ENCODE results near the gene BRAT1. TPM values are rescaled to one million over a fixed set of nuclear protein-coding genes. Genes with fewer than 3 reads are reported as not detected.

Gene BRAT1
- total and polyA plus RNA-seq, 2 donors (not counting 1 experiment from before 2014, with no cell fraction given): 4.0 to 20.1 TPM

GRCh38 chr7:2545746-2546425 lies 9.4 kb downstream of the BRAT1 start:
- H3K9ac ChIP-seq (ENCODE audit: insufficient read depth, low read length): no peak overlapping the region
- TF ChIP-seq EZH2 (IDR thresholded peaks at IDR 0.05; ENCODE audit: low read length, missing control alignments): no peak
- TF ChIP-seq CTCF (conservative IDR thresholded peaks at IDR 0.05 in 1 of 2, IDR thresholded peaks at IDR 0.05 in 1 of 2; ENCODE audit: low read depth in 1 of 2, low read length in 2 of 2): no peak
- H3K9me3 ChIP-seq (ENCODE audit: control insufficient read depth, insufficient read depth, low read depth, low read length): no peaks in the 10 kb centered on the region
- H3K27ac ChIP-seq (ENCODE audit: insufficient read depth, low read length): no peak overlapping the region
- no peak overlapping the region for H2AFZ ChIP-seq (ENCODE audit: low read length)
- no peak overlapping the region for H3K4me2 ChIP-seq (ENCODE audit: extremely low read depth, insufficient read depth, low read length)
- no peaks in the 10 kb centered on the region for H3K79me2 ChIP-seq (ENCODE audit: control insufficient read depth, insufficient read depth, low read length)
- no peaks in the 10 kb centered on the region for H4K20me1 ChIP-seq (ENCODE audit: control insufficient read depth, extremely low read depth, insufficient read depth, low read length)
- DNase-seq (ENCODE audit: low read depth in 2 of 2): no peak
- H3K36me3 ChIP-seq (ENCODE audit: control insufficient read depth, insufficient read depth, low read length): peaks cover 25% of the 10 kb centered on the region
- no peak overlapping the region for H3K4me3 ChIP-seq (replicated peaks in 1 of 4; ENCODE audit: control extremely low read depth in 1 of 4, insufficient read depth in 1 of 4, low read depth in 3 of 4, low read length in 4 of 4)
- no peaks in the 10 kb centered on the region for H3K27me3 ChIP-seq (ENCODE audit: control insufficient read depth, insufficient read depth, low read length)
- H3K4me1 ChIP-seq (ENCODE audit: control insufficient read depth, extremely low read depth, insufficient read depth, low read length): no peaks in the 10 kb centered on the region

GRCh38 chr7:2544541-2545188 lies 10.7 kb downstream of the BRAT1 start:
- peaks cover 23% of the 10 kb centered on the region for H3K36me3 ChIP-seq (ENCODE audit: control insufficient read depth, insufficient read depth, low read length)
- DNase-seq (ENCODE audit: low read depth in 2 of 2): no peak

More at GRCh38 chr7:2544541-2545188, 10.7 kb downstream of the BRAT1 start:
- no peak overlapping the region for H3K9ac ChIP-seq (ENCODE audit: insufficient read depth, low read length)
- TF ChIP-seq EZH2 (IDR thresholded peaks at IDR 0.05; ENCODE audit: low read length, missing control alignments): no peak
- TF ChIP-seq CTCF (conservative IDR thresholded peaks at IDR 0.05 in 1 of 2, IDR thresholded peaks at IDR 0.05 in 1 of 2; ENCODE audit: low read depth in 1 of 2, low read length in 2 of 2): no peak
- no peak overlapping the region for H3K27ac ChIP-seq (ENCODE audit: insufficient read depth, low read length)
- no peak overlapping the region for H3K4me2 ChIP-seq (ENCODE audit: extremely low read depth, insufficient read depth, low read length)
- no peaks in the 10 kb centered on the region for H3K4me1 ChIP-seq (ENCODE audit: control insufficient read depth, extremely low read depth, insufficient read depth, low read length)
- H3K79me2 ChIP-seq (ENCODE audit: control insufficient read depth, insufficient read depth, low read length): no peaks in the 10 kb centered on the region
- no peak overlapping the region for H3K4me3 ChIP-seq (replicated peaks in 1 of 4; ENCODE audit: control extremely low read depth in 1 of 4, insufficient read depth in 1 of 4, low read depth in 3 of 4, low read length in 4 of 4)
- no peaks in the 10 kb centered on the region for H3K9me3 ChIP-seq (ENCODE audit: control insufficient read depth, insufficient read depth, low read depth, low read length)
- H2AFZ ChIP-seq (ENCODE audit: low read length): no peak overlapping the region
- H4K20me1 ChIP-seq (ENCODE audit: control insufficient read depth, extremely low read depth, insufficient read depth, low read length): no peaks in the 10 kb centered on the region
- no peaks in the 10 kb centered on the region for H3K27me3 ChIP-seq (ENCODE audit: control insufficient read depth, insufficient read depth, low read length)

All from fibroblast of lung (primary cell).